ENCODE data around the gene FBXO45. TPM values are rescaled to one million over a fixed set of nuclear protein-coding genes. Genes with fewer than 3 reads are reported as not detected.
"Not testable (repeated sequence)": the region's sequence is repeated elsewhere in the genome, so short reads cannot be mapped to it uniquely, and the experiment has no call there.

The FBXO45 gene
- 10 to 100 TPM; 14.0 to 16.9 TPM for total RNA-seq

- no peaks in the 10 kb centered on the region for H3K9me3 Mint-ChIP-seq
- peak within 1 kb of the TSS; percentile 93 for H3K27ac Mint-ChIP-seq
- H3K4me1 Mint-ChIP-seq (ENCODE audit: low read depth), result peaks cover 49% of the 10 kb centered on the region
These were observed at the start of gene FBXO45, which contains the start of gene WDR53 for GRCh38 chr3:196568246-196569002. Gene FBXO45, plus strand, starts transcription at chr3:196568660. Its CDS starts 325 bp downstream, at chr3:196568985. Gene WDR53, minus strand, starts transcription at chr3:196568554. Its CDS starts 7,079 bp downstream, at chr3:196561475.

DNA sequence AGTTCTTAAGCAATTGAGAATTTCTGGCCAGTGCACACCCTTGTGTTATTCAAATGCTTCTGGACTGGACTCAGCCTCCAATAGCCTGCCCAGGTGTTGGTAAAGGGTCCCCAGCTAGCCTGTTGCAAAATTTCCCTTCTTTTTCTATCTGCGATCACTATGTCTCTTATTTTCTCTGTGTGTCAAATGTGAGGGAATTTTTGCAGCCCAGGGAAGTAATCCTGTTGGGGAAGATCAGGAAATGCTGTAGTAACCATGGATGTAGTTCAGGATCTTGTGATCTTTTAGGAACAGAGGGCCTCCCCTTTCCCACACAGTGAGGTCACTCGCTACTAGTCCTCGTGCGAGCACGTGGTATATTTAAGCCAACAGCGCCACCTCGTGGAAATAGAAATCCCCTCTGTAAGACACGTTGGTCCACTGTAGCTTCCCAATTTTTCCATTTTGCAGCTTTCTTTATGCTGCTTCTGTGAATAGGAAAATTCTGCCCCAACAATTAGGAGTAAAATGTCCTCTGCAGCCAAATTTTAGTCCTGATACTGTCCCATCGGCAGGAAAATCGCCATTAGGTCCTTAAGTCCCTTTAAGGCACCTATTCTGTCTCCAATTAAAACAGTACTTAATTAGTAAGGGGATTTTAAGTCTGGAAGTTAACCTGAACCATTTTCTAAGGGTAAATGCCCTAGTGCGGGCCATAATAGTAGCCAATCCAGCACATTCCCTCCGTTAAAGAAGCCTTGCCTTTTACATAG, 49.3 kb upstream of the FBXO45 start:
- no peaks in the 10 kb centered on the region for H3K4me1 Mint-ChIP-seq (ENCODE audit: low read depth)
- ATAC-seq (replicated peaks in 1 of 2) (peak; percentile 73 to 82), DNase-seq (peak; percentile 73 to 75)
- no peak overlapping the region for H3K27ac Mint-ChIP-seq
- no peak overlapping the region for H3K4me3 Mint-ChIP-seq
- peaks cover 9 to 19% of the 10 kb centered on the region in 2 donors for H3K9me3 Mint-ChIP-seq
- H3K36me3 Mint-ChIP-seq (ENCODE audit: insufficient read depth in 2 of 2), result peaks cover 16 to 35% of the 10 kb centered on the region in 2 donors
- H3K27me3 Mint-ChIP-seq (ENCODE audit: low read depth), result peaks cover 3% of the 10 kb centered on the region

More at GRCh38 chr3:196568246-196569002, at the start of gene FBXO45, which contains the start of gene WDR53:
- DNase-seq (peak; percentile 96), ATAC-seq (replicated peaks in 1 of 2) (peak; percentile 95)
- Mint-ChIP-seq H3K4me3 (peak within 1 kb of the TSS; percentile 89 to 95), H3K27me3 (ENCODE audit: low read depth) (no peaks in the 10 kb centered on the region), H3K36me3 (ENCODE audit: insufficient read depth in 2 of 2) (peaks cover 5% of the 10 kb centered on the region in 2 donors)

DNA sequence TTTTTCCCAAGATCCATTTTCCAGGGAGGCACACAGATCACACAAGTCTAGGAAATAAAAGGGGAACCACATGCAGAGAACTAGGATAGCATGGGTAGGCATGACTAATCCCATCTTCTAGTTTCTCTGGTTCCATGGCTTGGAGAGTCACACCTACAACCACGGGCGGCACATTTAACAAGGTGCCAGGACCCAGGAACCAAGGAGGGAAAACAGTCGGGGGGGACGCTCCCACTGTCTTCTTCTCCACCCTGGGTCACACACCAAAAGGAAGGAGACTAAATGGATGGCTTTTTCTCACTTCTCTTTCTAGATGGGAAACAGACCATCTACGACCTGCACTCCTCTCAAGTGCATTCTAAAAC, 48.8 kb upstream of the FBXO45 start:
- ATAC-seq (replicated peaks in 1 of 2), result no peak
- Mint-ChIP-seq H3K4me1 (ENCODE audit: low read depth) (no peaks in the 10 kb centered on the region), H3K27me3 (ENCODE audit: low read depth) (no peaks in the 10 kb centered on the region), H3K27ac (no peak overlapping the region), H3K9me3 (peaks cover 9 to 19% of the 10 kb centered on the region in 2 donors), H3K4me3 (no peak overlapping the region), H3K36me3 (ENCODE audit: insufficient read depth in 2 of 2) (peaks cover 16 to 35% of the 10 kb centered on the region in 2 donors)
- DNase-seq, result peak in 1 of 2 donors; percentile 37

GRCh38 chr3:196521291-196521690, 47.2 kb upstream of the FBXO45 start:
- H3K4me3 Mint-ChIP-seq; H3K27ac Mint-ChIP-seq; DNase-seq; ATAC-seq (replicated peaks in 1 of 2); H3K4me1 Mint-ChIP-seq (ENCODE audit: low read depth); H3K27me3 Mint-ChIP-seq (ENCODE audit: low read depth): not testable (repeated sequence)
- Mint-ChIP-seq H3K9me3 (peaks cover 7 to 19% of the 10 kb centered on the region in 2 donors), H3K36me3 (ENCODE audit: insufficient read depth in 2 of 2) (peaks cover 16 to 33% of the 10 kb centered on the region in 2 donors)

DNA sequence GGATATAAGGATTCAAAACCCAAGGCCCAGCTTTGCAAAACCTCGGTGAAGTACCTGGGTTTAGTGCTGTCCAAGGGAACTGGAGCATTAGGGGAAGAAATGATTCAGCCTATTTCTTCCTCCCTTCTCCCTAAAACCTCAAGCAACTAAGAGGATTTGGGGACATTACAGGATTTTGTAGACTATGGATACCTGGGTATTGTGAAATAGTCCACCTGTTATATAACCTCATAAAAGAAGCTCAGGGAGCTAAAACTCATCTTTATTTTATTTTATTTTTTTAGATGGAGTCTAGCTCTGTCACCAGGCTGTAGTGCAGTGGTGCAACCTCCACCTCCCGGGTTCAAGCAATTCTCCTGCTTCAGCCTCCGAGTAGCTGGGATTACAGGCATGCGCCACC, 44.6 kb upstream of the FBXO45 start:
- H3K9me3 Mint-ChIP-seq, result peaks cover 7 to 19% of the 10 kb centered on the region in 2 donors
- H3K27ac Mint-ChIP-seq, result no peak overlapping the region

DNA sequence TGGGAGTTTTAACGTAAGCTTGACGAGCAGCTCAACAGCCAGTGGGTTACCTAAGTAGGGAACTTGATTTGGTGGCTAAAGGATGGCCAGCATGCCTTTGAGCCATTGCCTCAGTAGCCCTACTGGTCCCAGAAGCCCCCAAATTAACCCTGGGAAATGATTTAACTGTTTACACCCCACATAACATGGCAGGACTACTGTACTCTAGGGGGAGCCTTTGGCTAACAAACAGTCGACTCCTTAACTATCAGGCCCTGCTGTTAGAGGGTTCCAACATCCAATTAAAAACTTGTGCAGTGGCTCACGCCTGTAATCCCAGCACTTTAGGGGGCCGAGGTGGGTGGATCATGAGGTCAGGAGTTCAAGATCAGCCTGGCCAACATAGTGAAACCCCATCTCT, 43.9 kb upstream of the FBXO45 start:
- Mint-ChIP-seq H3K27ac (no peak overlapping the region), H3K9me3 (peaks cover 7 to 13% of the 10 kb centered on the region in 2 donors), H3K36me3 (ENCODE audit: insufficient read depth in 2 of 2) (peaks cover 12 to 19% of the 10 kb centered on the region in 2 donors), H3K4me3 (no peak overlapping the region), H3K27me3 (ENCODE audit: low read depth) (no peaks in the 10 kb centered on the region), H3K4me1 (ENCODE audit: low read depth) (peaks cover 16% of the 10 kb centered on the region)
- ATAC-seq (replicated peaks in 1 of 2) (no peak), DNase-seq (no peak)

More for the DNA sequence above, 44.6 kb upstream of the FBXO45 start:
- peaks cover 16 to 25% of the 10 kb centered on the region in 2 donors for H3K36me3 Mint-ChIP-seq (ENCODE audit: insufficient read depth in 2 of 2)
- ATAC-seq (replicated peaks in 1 of 2) (no peak), DNase-seq (no peak)
- H3K4me1 Mint-ChIP-seq (ENCODE audit: low read depth), result peaks cover 12% of the 10 kb centered on the region
- no peak overlapping the region for H3K4me3 Mint-ChIP-seq
- no peaks in the 10 kb centered on the region for H3K27me3 Mint-ChIP-seq (ENCODE audit: low read depth)

- Mint-ChIP-seq H3K4me3 (no peak overlapping the region), H3K36me3 (ENCODE audit: insufficient read depth in 2 of 2) (peaks cover 9 to 13% of the 10 kb centered on the region in 2 donors), H3K27me3 (ENCODE audit: low read depth) (no peaks in the 10 kb centered on the region), H3K4me1 (ENCODE audit: low read depth) (peaks cover 16% of the 10 kb centered on the region), H3K27ac (no peak overlapping the region), H3K9me3 (peaks cover 7 to 11% of the 10 kb centered on the region in 2 donors)
- ATAC-seq (replicated peaks in 1 of 2) (no peak), DNase-seq (no peak)
These were observed 43.3 kb upstream of the FBXO45 start for GRCh38 chr3:196525141-196525540.

- H3K27ac Mint-ChIP-seq, result peak overlapping the region; percentile 15
These were observed 39.7 kb upstream of the FBXO45 start for GRCh38 chr3:196528639-196529233.

DNA sequence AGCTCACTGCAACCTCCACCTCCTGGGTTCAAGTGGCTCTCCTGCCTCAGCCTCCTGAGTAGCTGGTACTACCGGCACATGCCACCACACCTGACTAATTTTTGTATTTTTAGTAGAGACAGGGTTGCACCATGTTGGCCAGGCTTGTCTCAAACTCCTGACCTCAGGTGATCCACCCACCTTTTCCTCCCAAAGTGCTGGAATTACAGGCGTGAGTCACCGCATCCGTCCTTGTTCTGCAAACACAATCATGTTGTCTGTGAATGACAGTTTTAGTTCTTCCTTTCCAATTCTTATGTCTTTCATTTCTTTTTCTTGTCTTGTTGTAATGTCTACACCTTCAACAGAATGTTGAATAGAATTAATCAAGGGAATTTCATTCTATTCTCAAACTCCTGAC, 37.0 kb upstream of the FBXO45 start:
- peaks cover 3 to 4% of the 10 kb centered on the region in 2 donors for H3K36me3 Mint-ChIP-seq (ENCODE audit: insufficient read depth in 2 of 2)
- H3K27me3 Mint-ChIP-seq (ENCODE audit: low read depth), result no peaks in the 10 kb centered on the region
- H3K4me1 Mint-ChIP-seq (ENCODE audit: low read depth), result peaks cover 16% of the 10 kb centered on the region
- peaks cover 3% of the 10 kb centered on the region in 2 donors for H3K9me3 Mint-ChIP-seq
- DNase-seq, result no peak
- no peak overlapping the region for H3K4me3 Mint-ChIP-seq
- H3K27ac Mint-ChIP-seq, result no peak overlapping the region
- no peak for ATAC-seq (replicated peaks in 1 of 2)

More at GRCh38 chr3:196528639-196529233, 39.7 kb upstream of the FBXO45 start:
- H3K4me3 Mint-ChIP-seq, result peak overlapping the region; percentile 79 to 80
- peaks cover 3 to 4% of the 10 kb centered on the region in 2 donors for H3K36me3 Mint-ChIP-seq (ENCODE audit: insufficient read depth in 2 of 2)
- ATAC-seq (replicated peaks in 1 of 2) (peak; percentile 95), DNase-seq (peak; percentile 91 to 96)
- H3K27me3 Mint-ChIP-seq (ENCODE audit: low read depth), result no peaks in the 10 kb centered on the region
- H3K4me1 Mint-ChIP-seq (ENCODE audit: low read depth), result peaks cover 16% of the 10 kb centered on the region
- H3K9me3 Mint-ChIP-seq, result peaks cover 3% of the 10 kb centered on the region in 2 donors

DNA sequence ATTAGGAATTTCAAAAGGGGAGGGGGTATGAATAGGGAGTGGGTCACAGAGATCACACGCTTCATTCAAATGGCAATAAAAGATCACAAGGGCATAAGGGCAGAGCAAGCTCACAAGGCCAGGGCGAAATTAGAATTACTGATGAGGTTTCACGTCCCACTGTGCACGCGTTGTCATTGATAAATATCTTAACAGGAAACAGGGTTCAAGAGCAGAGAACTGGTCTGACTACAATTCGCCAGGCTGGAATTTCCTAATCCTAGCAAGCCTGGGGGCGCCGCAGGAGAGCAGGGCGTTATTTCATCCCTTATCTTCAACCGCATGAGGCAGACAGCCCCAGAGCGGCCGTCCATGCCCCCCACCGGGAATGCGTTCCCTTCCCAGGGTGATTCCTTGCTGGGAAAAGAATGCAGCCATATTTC, 35.2 kb upstream of the FBXO45 start:
- Mint-ChIP-seq H3K36me3 (ENCODE audit: insufficient read depth in 2 of 2) (peaks cover 3 to 4% of the 10 kb centered on the region in 2 donors), H3K9me3 (peaks cover 3% of the 10 kb centered on the region in 2 donors), H3K27me3 (ENCODE audit: low read depth) (no peaks in the 10 kb centered on the region), H3K4me3 (no peak overlapping the region), H3K4me1 (ENCODE audit: low read depth) (peaks cover 4% of the 10 kb centered on the region), H3K27ac (no peak overlapping the region)
- ATAC-seq (replicated peaks in 1 of 2) (no peak), DNase-seq (no peak)

DNA sequence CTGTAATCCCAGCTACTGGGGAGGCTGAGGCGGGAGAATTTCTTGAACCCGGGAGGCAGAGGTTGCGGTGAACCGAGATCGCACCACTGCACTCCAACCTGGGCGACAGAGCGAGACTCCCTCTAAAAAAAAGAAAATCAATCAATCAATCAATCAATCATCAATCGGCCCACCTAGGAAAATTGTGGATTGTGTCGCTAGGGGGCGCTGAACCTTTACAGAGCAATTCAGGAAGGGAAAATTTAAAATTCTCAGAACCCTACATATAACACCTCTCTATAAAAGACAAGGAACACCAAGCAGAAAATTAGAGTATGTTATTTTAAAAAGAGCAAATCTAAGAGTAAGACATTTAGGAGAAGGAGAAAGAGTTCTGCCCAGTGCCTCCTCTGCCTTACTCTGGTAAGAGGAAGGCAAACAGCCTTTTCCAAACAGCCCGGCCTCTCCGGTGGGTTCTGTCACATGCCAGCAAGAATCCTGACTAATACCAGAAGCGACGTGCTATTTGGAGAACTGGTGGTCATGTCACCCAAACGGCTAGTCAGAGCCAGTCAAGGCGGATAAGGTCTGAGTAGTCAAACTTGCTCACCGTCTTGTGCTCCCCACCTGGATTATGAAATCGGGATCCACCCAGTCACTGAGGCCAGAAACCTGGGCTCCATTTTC, 31.0 kb upstream of the FBXO45 start:
- H3K4me1 Mint-ChIP-seq (ENCODE audit: low read depth), result no peaks in the 10 kb centered on the region
- ATAC-seq (replicated peaks in 1 of 2) (peak in 1 of 2 donors; percentile 25), DNase-seq (peak; percentile 64 to 73)
- H3K27ac Mint-ChIP-seq, result peak overlapping the region; percentile 17
- no peaks in the 10 kb centered on the region for H3K27me3 Mint-ChIP-seq (ENCODE audit: low read depth)
- no peak overlapping the region for H3K4me3 Mint-ChIP-seq
- H3K9me3 Mint-ChIP-seq, result no peaks in the 10 kb centered on the region
- H3K36me3 Mint-ChIP-seq (ENCODE audit: insufficient read depth in 2 of 2), result no peaks in the 10 kb centered on the region

GRCh38 chr3:196541684-196542445, 26.6 kb upstream of the FBXO45 start:
- no peak for ATAC-seq (replicated peaks in 1 of 2)
- Mint-ChIP-seq H3K27ac (no peak overlapping the region), H3K36me3 (ENCODE audit: insufficient read depth in 2 of 2) (no peaks in the 10 kb centered on the region), H3K4me3 (no peak overlapping the region), H3K27me3 (ENCODE audit: low read depth) (no peaks in the 10 kb centered on the region), H3K4me1 (ENCODE audit: low read depth) (no peaks in the 10 kb centered on the region), H3K9me3 (no peaks in the 10 kb centered on the region)
- no peak for DNase-seq

All from activated T-cell treated with anti-CD3 and anti-CD28 coated beads, Interleukin-2, amount 50 U/mL, for 72 hours (primary cell).